Measurements from ENCODE around the gene CCDC13.

CCDC13 gene

GRCh38 chr3:42752441-42752840, 20.6 kb downstream of the CCDC13 start:
- no peak for DNase-seq

GRCh38 chr3:42751609-42752008, 21.4 kb downstream of the CCDC13 start:
- no peak for DNase-seq

GRCh38 chr3:42750834-42751233, 22.2 kb downstream of the CCDC13 start:
- no peak for DNase-seq

GRCh38 chr3:42749753-42750231, 23.3 kb downstream of the CCDC13 start:
- DNase-seq, result peak in 1 of 2 experiments; percentile 25

- no peak for DNase-seq
These were observed 23.9 kb downstream of the CCDC13 start for GRCh38 chr3:42749025-42749752.

GRCh38 chr3:42747581-42747980, 25.5 kb downstream of the CCDC13 start:
- DNase-seq, result no peak

- DNase-seq, result no peak
These were observed 26.3 kb downstream of the CCDC13 start for GRCh38 chr3:42746455-42747450.

- DNase-seq, result no peak
These were observed 27.1 kb downstream of the CCDC13 start for GRCh38 chr3:42745776-42746454.

- DNase-seq, result no peak
These were observed 27.7 kb downstream of the CCDC13 start for GRCh38 chr3:42745291-42745745.

GRCh38 chr3:42743204-42743995, 29.7 kb downstream of the CCDC13 start:
- DNase-seq, result no peak

GRCh38 chr3:42742688-42743087, 30.4 kb downstream of the CCDC13 start:
- no peak for DNase-seq

- DNase-seq, result no peak
These were observed 30.8 kb downstream of the CCDC13 start for GRCh38 chr3:42742259-42742658.

- DNase-seq, result no peak
These were observed 31.3 kb downstream of the CCDC13 start for GRCh38 chr3:42741796-42742195.

GRCh38 chr3:42739401-42740158, 33.5 kb downstream of the CCDC13 start:
- DNase-seq, result no peak

GRCh38 chr3:42736531-42736930, 36.5 kb downstream of the CCDC13 start:
- DNase-seq, result no peak

- DNase-seq, result no peak
These were observed 37.0 kb downstream of the CCDC13 start for GRCh38 chr3:42736081-42736480.

GRCh38 chr3:42735615-42736014, 37.4 kb downstream of the CCDC13 start:
- DNase-seq, result no peak

GRCh38 chr3:42735019-42735418, 38.0 kb downstream of the CCDC13 start:
- DNase-seq, result no peak

- DNase-seq, result no peak
These were observed 38.7 kb downstream of the CCDC13 start for GRCh38 chr3:42734263-42734860.

- no peak for DNase-seq
These were observed 39.4 kb downstream of the CCDC13 start for GRCh38 chr3:42733501-42734262.
